ENCODE measurements around the gene NCOA5.
"Not testable (repeated sequence)": the region's sequence is repeated elsewhere in the genome, so short reads cannot be mapped to it uniquely, and the experiment has no call there.

NCOA5 gene

DNA sequence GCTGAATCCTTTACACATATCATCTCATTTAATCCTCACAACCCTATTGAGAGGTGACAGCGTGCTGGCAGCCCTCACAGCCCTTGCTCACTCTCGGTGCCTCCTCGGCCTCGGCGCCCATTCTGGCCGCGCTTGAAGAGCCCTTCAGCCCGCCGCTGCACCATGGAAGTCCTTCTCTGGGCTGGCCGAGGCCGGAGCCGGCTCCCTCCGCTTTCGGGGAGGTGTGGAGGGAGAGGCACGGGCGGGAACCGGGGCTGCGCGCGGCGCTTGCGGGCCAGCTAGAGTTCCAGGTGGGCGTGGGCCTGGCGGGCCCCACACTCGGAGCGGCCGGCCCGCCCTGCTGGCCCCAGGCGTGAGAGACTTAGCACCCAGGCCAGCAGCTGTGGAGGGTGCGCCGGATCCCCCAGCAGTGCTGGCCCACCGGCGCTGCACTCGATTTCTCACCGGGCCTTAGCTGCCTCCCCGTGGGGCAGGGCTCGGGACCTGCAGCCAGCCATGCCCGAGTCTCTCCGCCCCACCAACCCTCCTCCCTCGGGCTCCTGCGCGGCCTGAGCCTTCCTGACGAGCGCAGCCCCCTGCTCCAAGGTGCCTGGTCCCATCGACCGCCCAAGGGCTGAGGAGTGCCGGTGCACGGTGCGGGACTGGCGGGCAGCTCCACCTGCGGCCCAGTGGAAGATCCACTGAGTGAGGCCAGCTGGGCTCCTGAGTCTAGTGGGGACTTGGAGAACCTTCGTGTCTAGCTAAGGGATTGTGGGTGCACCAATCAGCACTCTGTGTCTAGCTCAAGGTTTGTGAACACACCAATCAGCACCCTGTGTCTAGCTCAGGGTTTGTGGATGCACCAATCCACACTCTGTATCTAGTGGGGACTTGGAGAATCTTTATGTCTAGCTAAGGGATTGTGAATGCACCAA lies 2.1 kb upstream of the NCOA5 start:
- DNase-seq (ENCODE audit: low read depth) = not testable (repeated sequence)

DNA sequence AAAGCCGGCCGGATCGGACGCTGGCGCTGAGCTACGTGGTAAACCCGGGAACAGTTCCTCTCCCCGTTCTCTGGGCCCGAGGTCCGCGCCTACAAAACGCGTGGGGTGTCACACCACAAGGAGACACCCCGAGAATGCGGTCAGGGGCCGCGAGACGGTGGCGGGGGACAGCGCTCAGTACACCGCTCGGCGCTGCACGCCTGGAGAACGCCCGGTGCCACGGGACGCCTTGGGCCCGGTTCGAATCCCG lies 670 bp downstream of the NCOA5 start:
- no peak for DNase-seq (ENCODE audit: low read depth)

DNA sequence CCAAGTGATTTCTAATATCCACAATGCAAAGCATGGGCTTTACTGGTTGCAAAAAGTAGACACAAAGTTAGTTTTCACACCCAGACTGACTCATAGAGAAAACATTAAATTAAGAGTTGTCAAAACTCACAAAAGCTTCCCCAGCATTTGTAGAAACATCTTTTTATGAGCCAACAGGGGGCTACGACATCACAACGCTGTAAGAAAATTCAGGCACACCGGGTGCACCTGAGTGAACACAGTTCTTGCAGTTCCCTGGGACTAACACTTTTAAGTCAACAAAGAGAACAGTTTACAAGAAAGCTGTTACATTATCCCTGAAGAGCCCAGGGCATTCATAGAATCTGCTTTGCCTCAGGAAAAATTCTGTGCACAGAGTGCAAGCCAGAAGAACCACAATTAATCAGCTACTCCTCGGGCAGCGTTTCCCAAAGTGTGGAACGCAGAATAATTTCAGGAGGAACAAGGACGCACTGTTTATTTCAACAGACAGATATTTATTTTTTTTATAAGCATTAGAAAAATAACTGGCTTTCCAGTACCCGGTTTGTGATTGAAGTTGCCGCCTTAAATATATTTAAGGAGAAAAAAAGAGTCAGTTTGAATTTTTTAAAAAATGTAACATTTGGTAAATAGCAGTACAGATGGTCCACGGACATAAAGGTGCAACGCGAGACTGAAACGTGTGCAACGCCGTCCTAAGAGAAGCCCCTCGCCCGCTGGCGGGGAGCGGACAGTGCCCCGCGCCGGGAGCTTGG lies 1.2 kb downstream of the NCOA5 start:
- DNase-seq (ENCODE audit: low read depth) = no peak

DNA sequence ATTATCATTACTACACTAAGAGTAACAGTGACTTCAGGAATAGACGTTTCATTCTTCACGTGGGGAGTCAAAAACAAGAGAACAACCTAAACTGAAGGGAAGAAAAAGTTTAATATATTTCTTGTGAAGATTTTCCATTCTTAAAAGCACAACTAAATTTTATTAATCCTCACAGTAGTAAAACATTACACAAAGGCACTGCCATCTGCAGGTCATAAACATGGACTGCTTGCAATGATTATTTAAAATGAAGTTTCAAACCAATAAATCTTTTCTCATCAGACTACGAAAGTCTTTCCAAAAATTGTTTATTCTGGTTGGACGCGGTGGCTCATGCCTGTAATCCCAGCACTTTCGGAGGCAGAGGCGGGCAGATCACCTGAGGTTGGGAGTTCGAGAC lies 2.6 kb downstream of the NCOA5 start:
- DNase-seq (ENCODE audit: low read depth) = no peak

DNA sequence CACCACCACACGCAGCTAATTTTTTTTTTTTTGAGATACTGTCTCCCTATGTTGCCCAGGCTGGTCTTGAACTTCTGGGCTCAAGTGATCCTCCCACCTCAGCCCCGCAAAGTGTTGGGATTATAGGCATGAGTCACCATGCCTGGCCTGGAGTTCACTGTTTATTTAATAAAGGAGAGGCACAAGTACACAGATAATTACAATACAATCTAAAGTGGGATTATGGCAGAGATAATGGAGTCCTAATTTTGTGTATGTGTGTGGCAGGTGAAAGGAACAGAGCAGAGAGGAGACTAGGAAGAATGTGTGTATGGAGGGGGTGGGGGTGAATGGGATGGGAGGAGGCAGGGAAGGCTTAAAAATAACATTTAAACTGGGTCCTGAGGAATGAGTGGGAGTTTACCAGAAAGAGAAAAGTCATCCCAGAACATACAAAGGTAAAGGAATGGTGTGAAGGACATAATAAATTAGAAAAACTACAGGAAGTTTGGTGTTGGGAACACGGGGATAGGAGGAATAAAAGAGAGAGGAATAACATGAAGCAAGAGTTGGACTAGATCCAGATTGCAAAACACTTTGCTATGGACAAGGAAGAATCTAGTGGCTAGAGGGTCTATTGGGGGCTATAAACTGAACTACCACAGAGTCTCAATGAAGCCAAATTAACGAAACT lies 4.4 kb downstream of the NCOA5 start:
- no peak for DNase-seq (ENCODE audit: low read depth)

DNA sequence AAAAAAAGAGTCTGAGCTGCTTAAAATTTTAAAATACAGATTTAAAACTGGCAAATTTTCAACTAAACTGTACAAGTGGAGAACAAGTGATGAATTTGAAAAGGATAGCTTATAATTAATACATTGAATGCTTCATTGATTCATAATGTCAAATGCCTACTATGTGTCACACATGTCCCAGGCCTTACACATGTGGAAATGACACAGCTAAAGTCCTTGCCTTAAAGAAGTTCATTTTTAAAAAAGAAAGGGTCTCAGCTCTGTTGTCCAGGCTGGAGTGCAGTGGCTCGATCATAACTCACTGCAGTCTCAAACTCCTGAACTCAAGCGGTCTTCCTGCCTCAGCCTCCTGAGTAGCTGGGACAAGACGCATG lies 5.0 kb downstream of the NCOA5 start:
- DNase-seq (ENCODE audit: low read depth) = no peak

DNA sequence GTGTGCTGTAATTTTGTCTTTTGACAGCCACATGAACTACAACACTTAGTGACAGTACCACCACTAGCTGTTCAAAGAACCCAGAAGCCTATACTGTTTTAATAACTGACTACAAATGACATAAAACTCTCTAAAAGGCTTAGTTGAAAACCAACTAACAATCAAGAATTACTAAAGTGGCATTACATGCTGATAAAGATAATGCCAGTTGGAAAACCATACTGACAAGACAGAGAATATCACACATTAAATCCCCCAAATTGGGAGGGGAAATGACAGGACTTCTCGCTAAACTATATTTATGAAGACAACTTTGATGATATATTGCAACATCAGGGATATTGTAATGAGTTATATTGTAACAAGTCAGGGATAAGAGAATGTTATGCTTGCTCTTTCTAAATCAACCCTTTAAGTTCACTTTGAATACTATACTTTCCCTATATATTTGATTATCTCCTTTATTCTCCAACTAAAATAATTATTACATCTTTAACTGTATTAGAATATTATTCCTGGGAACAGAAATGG lies 6.2 kb downstream of the NCOA5 start:
- DNase-seq (ENCODE audit: low read depth) = no peak

DNA sequence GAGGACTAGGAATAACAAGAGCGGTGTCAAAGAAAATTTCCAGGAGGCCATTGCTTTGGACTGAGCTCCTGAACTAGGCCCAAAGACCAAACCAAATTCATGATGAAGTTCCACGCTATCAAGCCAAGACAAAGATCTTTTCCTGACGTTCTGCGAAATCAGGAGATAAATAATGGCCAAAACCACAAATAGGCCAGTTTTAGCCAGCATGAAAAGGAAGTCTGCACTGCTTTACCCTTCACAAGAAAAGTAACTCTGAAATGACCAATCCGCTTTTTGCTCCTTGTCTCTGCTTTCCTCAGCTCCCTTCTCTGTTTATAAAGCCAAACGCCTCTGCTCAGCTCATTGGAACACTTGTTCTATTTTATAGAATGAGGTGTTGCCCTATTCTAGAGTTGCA lies 6.7 kb downstream of the NCOA5 start:
- no peak for DNase-seq (ENCODE audit: low read depth)

DNA sequence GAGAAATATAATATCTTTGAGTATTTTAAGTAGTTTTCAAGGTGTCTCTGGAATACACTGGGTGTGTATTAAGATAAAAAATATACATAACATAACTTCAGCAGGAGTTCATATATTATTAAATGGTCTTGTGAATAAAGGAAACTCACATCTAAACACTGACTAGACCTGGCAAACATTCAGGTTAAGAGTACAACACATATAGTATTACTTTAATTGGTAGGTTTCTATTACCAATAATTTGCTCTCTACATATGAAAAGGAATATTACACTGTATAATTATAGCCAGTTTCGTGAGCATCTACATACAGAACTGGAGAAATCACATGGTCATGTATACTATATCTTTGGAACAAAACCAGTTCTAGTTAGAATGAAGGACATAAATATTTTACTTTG lies 8.7 kb downstream of the NCOA5 start:
- DNase-seq (ENCODE audit: low read depth) = no peak

DNA sequence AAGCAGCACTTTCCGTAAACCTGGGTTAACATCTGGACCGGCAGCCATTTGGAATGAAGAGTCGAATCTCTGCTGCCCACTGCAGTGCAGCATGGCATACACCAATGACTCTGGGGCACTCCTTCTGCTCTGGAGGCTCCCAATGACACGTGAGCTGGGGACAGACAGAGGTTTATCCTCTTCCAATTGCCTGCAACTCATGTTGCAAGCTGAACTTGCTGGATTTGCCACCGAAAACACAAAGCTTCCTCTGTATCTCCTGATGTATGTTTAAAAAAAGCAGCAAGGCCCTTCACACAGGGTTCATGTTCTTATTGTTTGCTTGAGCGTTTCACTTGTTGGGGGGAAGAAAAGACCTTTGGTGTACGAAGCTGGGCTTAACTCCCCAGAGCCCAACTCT lies 10.8 kb downstream of the NCOA5 start:
- no peak for DNase-seq (ENCODE audit: low read depth)

DNA sequence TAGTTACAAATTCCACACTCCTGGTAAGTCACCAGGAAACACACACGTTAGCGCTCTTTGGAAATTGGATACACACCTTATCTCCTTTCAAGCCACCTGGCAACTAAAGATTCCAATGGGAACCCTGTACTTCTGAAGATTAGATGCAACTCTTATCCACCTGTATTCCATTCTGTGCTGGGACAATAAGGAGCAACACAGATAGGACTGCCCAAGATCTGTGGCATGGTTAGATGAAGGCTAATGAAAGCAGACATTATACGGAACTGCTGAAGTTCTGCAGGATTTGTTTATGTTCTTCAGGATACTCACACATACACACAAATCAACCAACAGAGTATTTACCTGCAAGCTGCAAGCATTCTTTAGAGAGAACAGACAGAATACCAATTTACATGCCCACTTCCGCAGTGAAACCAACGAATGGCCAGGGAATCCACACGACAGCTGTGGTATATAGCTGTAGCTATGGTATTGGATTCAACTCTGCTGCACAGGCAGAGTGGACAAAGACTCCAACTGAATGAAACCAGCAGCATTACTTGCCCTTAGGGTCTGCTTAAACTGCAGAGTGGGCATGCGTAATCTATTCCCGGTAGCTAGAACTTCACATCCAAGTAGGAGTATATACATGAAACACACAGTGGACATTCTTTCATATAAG lies 12.0 kb downstream of the NCOA5 start:
- DNase-seq (ENCODE audit: low read depth) = no peak

DNA sequence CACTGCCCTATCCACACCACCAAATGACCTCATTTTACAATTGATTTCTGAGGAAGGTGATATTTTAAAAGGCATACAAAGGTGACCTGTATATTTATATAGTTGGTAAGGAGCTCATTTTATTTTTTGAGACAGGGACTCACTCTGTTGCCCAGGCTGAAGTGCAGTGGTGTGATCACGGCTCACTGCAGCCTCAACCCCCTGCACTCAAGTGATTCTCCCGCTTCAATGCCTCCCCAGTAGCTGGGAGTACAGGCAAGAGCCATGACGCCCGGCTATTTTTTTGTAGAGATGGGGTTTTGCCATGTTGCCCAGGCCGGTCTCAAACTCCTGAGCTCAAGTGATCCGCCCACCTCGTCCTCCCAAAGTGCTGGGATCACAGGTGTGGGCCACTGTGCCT lies 13.0 kb downstream of the NCOA5 start:
- DNase-seq (ENCODE audit: low read depth) = no peak

DNA sequence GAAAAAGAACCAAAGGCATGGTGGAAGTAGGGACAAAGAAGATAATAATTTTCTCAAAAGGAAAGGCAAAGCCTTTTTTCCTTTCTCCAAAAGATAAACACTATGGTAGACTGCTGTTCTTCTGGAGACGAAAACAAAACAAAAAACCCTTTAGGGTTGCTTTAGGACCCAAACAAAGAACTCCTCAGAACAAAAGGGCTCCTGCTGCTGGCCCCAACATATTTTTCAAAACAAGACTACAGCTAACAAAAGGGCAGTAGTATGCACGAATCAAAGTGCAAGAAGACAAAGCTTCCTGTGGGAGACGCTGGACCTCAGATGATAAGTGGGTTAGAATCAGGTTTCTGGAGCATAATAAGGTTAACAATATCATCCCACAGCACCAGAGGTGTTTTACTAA lies 15.8 kb downstream of the NCOA5 start:
- no peak for DNase-seq (ENCODE audit: low read depth)

DNA sequence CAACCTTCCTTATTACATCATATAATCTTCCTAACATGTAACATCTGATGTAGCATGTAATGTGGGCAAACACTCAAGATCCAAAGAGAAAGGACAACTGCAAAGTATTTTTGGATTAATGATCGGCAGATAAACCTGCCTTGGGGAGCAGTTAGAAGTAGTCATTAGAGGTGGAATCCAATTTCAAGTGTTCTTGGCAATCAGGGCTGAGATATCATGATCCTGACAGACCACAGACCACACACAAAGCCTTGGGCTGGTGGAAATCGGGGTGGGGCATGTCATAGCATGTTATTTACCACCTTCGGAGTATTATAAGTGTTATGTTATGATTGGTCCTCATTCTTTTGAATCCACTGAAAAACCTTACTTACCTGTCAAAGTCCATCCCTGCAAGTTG lies 16.3 kb downstream of the NCOA5 start:
- DNase-seq (ENCODE audit: low read depth) = no peak

DNA sequence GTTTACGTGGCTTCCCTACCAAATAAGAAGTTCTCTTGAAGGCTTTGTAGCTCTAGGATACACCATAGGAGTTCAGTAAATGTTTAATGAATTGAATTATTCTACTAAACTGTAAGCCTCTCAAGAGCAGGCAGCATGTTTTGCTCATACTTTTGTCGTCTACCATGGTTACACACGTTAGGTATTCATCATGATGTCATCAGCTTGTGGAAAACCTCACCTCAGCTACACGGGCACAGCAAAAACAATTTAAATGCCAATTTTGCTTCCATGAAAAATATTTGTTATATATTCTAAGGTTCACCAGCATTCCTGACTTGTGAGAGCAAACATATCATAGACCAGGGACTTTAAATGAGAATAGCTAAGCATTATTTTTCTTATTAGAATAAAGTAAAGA lies 16.7 kb downstream of the NCOA5 start:
- no peak for DNase-seq (ENCODE audit: low read depth)

DNA sequence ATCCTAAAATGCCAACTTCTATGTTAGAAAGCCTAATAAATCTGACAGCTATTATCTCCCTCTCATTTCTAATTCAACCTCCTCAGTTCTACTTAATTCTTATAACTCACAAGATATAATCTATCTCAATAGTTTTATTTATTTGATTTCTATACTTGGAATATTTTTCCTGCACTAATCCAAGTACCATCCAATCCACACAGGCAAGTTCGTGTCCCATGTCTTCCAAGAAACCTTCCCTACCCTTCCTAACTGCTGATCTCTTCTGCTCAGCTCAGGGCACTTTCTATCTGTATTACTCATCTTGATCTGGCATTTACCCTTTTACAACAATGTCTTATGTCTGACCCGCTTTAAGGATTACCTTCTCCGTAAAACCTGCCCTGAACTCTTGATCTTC lies 18.2 kb downstream of the NCOA5 start:
- DNase-seq (ENCODE audit: low read depth) = no peak

DNA sequence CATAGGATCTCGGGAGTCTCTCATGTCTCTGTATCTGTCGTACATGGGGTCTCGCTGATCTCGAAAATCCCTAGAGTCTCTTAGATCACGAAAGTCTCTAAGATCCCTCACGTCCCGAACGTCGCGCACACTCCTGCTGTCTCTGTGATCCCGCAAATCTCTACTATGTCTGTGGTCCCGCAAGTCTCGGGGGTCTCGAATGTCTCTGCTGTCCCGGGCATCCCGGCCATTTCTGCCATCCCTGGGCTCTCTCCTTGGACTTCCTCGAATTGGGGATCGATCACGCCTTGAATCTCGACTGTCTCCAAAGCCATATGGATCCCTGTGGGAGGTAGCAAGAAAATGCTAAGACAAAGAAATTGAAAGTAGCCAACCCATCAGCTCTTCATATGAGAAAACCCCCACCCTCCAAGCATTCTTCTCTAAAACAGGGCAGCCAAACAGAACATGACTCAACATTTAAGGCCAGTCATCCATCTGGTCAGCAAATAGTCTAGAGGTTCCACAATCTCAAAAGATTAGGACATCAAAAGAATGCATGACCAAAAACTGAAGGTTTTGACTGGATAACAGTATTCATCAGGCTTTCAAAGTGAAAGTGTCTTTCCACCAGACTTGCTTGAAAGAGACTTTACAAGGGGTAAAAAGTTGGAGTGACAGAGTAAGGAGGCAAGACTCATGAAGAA lies 19.4 kb downstream of the NCOA5 start:
- DNase-seq (ENCODE audit: low read depth) = peak; percentile 53

DNA sequence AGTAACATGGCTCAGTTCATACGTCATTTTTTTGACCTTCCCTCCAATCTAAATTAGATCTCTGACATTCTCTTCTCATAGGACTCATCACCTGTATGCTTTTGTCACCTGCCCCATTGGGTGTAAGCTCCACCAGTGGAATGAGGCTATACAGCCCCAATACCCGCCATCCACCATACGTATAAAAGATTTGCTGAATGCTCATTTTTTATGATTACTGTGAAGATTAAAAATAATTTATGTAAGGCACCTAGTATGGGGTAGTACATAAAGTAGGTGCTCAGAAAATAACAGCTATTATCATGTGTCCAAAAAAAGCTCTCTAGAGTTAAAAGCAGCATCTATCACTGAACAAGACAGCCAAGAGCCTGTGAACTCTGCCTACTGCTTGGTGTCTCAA lies 24.1 kb downstream of the NCOA5 start:
- no peak for DNase-seq (ENCODE audit: low read depth)

DNA sequence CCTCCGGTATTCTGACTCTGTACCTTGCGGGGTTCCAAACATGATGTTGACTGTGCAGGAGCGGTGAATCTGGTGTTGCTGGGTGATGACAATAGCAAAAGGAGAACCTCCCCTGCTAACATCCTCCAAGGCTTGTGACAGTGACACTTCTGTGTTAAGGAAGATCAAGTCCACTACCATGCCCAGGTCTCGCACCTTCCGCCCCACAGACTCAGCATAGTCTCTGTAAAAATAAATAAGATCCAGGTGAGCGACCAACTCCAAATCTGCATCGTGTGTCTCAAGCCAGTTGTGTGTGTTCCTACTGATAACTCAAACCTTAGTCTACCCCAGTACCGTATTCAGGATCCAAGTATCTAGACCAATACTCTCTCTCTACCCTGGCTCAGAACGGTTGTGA lies 24.8 kb downstream of the NCOA5 start:
- no peak for DNase-seq (ENCODE audit: low read depth)

DNA sequence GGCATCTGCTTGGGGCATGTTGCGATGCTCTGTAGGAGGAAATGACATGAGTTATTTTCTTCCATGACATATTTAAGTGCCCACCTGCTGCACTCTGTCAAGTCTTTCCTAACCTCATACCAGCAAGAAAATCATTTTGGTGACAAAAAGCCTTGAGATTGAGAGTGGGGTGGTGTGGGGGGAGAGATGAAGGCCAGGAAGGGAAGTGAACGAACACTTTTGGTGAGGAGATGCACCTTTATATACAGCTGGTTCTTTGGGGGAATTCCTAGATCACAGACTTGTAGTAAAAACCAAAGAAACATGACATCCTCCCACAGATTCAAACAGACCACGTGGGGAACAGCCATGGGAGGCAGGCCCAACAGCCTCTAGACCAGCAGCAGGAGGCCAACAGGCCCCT lies 26.1 kb downstream of the NCOA5 start:
- DNase-seq (ENCODE audit: low read depth) = no peak

DNA sequence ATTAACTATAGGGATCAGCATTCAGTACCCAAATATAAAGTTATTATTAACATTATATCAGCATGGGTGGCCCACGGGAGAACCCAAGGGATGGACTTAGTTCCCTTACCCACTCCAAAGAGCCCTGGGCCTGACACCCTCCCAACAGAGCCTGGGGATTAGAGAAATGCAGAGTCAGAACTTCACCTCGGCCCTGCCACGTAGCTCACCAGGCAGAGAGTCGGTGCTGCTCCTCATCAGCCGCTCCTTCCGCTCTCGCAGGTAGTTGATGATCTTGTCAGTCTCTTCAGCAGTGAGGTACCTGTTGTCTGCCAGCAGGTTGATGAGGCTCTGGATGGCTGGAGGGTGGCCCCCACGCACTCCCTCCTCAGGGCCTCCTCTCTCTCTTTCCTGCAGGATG lies 26.6 kb downstream of the NCOA5 start:
- no peak for DNase-seq (ENCODE audit: low read depth)

DNA sequence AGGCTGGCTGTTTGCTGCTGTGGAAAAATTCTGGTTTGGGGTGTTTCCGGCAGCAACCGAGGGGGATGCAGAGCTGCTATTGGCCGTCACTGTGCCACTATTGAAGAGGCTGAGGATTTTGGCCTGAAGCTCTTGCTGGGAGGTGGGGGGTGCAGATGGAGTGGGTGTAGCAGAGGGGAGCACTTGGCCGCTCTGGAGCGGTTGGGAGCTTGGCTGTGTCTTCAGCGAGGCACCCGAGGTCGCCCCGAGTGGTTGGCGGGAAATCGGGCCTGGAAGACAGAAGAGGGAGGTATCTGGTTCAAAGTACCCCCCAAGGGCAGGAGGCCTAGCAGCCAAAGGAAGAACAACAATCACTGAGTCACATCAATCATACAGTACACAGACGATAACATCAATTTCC lies 27.1 kb downstream of the NCOA5 start:
- DNase-seq (ENCODE audit: low read depth) = no peak
